Measurements from ENCODE around the gene PBXIP1.

PBXIP1 gene

DNA sequence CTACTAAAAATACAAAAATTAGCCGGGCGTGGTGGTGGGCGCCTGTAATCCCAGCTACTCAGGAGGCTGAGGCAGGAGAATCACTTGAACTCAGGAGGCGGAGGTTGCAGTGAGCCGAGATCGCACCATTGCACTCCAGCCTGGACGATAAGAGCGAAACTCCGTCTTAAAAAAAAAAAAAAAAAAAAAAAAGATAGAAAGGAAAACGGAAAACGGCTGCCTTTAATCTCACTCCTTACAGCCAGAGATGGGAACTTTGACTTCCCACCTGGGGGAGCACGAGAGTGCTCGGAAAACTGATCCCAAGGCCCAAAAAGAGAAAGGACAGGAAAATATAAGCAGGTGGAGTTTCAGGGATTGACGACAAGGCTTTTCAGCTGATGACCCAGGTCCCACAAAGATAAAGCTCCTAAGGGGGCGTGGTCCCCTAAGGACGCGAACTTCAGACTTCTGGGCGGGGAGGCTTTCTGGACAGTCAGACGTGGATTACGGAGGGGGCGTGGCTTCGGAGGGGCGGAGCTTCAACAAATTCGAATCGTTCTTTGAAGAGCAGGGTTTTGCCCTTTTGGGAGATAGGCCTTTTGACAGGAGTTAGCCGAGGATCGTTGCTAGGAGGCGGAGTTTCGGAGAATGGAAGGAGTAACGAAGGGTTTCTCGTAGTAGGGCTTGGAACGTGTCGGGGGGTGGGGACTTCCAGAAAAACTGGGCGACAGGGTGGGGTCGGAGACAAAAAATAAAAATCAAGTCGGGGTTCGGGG lies 17.6 kb upstream of the PBXIP1 start:
- peak; percentile 81 to 83 for DNase-seq (ENCODE audit: low read depth in 1 of 2, low spot score in 1 of 2)

DNA sequence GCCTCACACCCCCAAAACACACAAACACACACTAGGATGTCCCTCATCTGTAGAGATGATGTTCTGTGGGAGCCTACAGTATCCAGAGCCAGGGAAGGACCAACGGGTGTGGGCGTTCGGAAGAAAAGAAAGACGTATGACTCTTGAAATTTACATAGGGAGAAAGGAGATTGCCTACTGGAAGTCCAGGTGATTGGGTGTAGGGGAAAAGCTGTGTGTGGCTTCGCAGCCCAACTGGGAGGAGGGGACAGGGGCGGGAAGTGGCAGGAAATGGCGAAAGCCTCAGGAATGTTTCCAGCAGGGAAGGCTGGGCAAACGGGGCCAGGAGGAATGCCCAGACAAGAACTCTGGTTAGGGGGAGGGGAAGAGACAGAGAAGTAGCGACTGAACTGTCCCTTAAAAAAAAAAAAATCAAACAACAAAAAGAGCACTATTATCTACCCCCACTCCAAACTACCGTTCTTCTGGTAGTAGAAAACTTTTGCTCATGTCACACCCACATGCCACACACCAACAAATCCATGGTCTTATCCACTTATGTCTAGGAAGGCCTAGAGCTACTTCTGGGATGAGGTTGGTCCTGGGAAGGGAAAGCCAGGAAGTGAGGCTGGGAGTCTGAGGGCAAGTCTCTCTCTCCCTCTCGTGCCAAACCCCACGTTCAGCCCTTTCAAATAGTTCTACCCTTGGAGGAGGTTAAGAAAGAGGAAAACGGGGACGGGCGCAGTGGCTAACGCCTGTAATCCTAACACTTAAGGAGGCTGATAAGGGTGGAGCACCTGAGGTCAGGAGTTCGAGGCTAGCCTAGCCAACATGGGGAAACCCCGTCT lies 16.8 kb upstream of the PBXIP1 start:
- DNase-seq (ENCODE audit: low read depth in 1 of 2, low spot score in 1 of 2): no peak

DNA sequence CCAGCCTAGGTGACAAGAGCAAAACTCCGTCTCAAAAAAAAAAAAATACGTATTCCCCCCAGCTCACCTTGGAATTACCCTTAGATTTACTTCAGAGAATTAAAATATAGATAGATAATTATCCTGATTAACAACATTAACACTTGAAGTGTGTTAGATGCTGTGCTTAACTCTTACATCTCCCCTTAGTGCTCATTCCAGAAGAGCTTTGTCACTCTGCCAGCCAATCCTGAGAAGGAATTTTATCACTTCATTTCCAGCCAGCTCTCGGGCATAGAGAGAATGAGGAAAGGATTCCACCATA lies 16.3 kb upstream of the PBXIP1 start:
- no peak for DNase-seq (ENCODE audit: low read depth in 1 of 2, low spot score in 1 of 2)

DNA sequence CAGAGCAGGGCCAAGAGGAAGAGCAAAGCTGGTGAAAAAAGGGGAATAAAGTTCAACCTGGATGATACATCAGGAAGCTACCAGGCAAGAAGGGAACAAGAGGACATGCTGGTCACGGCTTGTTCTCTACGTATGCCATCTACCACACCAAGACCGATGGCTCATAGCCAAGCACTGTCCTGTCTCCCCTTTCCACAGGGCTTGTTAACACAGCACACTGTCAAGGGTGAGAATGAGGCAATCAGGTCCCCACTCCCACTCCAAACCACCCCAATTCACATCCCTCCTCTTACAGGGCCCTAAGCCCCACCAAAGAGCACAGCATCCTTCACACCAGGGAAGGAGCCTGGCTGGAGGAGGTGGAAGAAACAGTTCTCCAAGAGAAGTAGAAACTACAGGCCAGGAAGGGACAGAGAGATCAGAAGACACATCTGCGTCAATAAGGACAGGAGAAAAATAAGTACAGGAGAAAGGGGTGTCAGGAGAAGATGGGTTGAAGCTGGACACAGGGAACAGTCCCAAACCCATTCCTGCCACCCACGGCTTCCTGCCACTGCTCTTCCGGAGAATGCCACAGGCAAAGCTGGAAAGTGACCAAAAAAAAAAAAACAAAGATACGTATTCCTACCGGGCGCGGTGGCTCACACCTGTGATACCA lies 15.6 kb upstream of the PBXIP1 start:
- no peak for DNase-seq (ENCODE audit: low read depth in 1 of 2, low spot score in 1 of 2)

DNA sequence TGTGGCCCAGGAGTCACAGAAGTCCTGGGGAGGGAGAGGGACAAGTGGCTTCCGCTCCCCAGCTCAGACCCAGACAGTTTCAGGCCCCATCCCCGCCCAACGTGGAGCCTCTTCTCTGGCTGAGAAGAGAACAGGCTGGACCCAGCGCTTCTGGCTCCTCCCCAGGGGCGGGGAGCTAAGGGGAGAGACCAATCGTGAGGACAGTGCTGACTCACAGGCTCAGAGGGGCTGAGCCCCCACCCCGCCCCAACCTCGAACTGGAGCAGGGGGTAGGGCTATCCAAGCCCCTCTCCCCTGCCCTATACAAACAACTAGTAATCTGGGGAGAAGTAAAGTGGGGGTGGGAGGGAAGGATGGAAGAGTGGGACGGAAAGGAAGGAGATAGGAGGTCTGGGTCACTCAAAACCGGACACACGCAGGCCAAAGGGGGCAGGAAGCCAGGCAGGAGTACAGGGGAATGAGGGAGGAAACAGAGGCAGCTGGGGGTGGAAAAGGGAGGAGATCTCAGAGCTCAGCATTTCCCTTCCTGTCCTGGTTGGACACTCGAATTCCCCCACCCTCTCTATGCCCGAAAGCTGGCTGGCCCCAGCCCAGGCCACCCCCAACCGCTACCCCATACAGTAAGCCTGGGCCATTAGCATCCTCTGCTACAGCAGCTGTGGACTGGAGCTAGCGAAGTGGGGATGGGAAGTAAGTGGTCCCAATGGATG lies 14.9 kb upstream of the PBXIP1 start, which contains the start of gene SHC1:
SHC1 (minus strand) TSS at position 117 of the 710 bp plus-strand sequence. CDS start 221 bp downstream, outside the sequence.
- no peak for DNase-seq (ENCODE audit: low read depth in 1 of 2, low spot score in 1 of 2)

DNA sequence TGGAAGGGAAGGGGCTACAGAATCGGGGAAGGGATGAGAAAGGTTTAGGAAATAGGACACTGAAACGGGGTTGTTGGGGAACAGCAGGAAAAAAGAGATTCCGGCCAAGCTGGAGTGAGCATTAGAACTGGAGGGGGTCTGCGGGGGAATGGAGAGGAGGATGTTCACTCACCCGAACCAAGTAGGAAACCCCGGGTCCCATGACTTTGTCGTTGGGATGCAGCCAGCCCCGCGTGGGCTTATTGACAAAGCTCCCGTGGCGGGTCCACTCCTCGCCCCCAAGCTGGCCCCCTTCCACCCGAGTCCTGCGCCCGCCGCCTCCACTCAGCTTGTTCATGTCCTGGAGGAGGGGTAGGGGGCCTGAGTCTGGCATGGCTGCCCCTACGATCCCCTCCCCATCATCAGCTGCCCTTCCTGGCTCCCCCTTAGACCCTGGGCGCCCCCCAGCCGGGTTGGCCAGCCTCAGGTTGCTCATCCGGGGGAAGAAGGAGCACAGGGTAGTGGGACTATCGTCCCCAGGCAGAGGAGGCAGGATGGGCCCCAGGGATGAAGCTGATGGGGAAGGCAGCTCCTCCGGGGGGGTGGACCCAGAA lies 14.1 kb upstream of the PBXIP1 start:
- no peak for DNase-seq (ENCODE audit: low read depth in 1 of 2, low spot score in 1 of 2)

DNA sequence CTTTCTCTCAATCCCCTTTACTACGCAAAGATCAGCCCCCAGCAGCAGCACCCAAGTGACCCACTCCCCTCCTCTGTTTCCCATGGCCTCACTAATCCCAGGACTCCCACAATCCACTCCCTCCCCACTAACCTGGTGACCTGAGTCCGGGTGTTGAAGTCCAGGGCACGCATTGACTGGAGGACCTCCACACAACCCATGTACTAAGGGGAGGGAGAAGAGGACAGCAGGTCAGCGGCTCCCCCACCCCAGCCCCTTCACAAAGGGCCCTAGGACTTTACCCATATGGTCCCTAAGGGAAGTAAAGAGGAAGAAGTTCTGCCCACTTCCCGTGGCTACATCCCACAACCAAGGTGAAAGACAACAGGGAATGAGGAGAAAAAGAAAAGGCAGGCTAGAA lies 13.3 kb upstream of the PBXIP1 start:
- DNase-seq (ENCODE audit: low read depth in 1 of 2, low spot score in 1 of 2): no peak

DNA sequence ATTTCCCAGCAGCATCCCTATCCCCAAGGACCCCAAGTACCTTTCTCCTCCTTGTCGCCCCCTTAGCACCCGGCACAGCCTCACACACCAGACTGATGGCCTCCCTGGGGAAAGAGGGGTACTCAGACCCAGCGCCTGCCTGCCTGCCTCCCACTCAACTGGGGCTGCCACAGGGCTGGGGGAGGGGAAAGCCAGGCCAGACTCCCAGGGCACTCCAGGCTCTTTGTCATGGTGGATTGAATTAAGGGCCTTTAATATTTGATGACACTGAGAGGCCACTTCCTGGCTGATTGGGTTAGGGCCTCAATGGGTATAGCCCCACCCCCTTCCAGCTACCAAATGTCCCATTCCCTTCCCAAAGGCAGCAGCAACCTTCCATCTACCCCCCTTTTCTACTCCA lies 12.8 kb upstream of the PBXIP1 start:
- no peak for DNase-seq (ENCODE audit: low read depth in 1 of 2, low spot score in 1 of 2)

DNA sequence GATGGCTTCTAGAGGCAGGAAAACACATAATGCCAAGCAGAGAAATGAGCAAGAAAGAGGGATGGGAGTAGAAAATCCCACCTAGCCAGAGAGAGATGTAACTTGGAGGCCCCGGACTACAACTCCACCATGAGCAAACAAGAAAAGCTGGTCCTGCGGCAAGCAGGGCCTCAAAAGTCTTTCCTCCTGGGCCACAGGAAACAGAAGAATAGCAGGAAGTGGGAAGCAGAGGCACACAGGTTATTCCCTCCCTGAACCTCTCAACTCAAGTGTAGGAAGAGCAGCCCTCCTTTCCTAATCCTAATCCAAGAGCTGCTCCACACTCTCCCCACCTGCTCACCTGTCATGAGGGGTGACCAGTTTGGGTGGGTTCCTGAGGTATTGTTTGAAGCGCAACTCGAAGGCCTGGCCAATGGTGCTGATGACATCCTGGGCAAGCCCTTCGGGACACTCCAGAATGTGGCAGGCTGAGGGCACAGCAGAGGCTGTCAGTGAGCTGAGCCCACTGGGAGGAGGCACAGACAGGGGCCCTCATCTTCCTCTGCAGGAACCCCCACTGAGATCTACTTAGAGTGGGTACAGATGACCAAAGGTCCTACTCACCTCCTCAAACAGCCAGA lies 11.5 kb upstream of the PBXIP1 start:
- no peak for DNase-seq (ENCODE audit: low read depth in 1 of 2, low spot score in 1 of 2)

DNA sequence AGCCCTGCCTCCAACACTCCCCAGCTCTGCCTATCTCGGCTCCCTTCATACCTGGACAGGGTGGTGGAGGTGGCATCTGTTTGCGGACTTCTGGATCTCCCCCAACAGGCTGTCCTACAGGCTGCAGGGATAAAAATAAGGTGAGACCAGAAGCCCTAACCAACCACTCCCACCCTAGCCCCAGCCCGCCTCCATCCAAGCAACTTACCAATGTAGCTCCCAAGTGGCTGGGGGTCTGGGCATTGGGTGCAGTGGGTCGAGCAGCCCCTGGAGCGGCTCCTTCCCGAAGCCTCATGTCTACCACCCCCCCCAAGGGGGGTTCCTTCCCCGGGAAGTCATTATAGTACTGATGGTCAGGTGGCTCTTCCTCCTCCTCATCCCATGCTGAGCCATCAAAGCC lies 10.2 kb upstream of the PBXIP1 start:
- no peak for DNase-seq (ENCODE audit: low read depth in 1 of 2, low spot score in 1 of 2)

DNA sequence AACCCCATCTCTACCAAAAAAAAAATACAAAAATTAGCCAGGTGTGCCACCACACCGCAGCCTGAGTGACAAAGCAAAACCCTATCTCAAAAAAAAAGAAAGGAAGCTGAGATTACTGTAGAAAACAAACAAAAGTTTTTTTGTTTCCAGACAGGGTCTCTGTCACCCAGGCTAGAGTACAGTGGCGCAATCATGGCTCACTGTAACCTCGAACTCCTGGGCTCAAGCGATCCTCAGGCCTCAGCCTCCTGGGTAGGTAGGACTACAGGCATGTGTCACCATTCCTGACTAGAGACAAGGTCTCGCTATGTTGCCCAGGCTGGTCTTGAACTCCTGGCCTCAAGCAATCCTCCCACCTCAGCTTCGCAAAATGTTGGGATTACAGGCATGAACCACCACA lies 8.5 kb upstream of the PBXIP1 start:
- no peak for DNase-seq (ENCODE audit: low read depth in 1 of 2, low spot score in 1 of 2)

DNA sequence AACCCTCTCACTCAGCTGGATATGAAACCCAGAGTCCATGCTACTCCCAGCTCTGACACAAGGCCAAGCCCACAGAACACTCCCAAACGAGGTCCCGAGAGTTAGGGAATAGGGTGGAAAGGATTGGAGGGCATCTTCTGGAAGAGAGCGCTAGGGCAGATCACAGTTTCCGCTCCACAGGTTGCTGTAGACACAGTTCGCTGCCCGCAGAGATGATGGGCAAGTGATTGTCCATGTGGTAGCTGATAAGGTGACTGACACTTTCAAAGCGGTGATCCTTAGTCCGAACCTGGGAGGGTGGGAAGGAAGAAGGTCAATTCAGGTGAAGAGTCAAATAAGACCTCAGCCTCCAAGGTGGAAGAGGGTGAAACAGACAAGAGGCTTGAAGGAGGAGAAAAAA lies 7.7 kb upstream of the PBXIP1 start:
- no peak for DNase-seq (ENCODE audit: low read depth in 1 of 2, low spot score in 1 of 2)

DNA sequence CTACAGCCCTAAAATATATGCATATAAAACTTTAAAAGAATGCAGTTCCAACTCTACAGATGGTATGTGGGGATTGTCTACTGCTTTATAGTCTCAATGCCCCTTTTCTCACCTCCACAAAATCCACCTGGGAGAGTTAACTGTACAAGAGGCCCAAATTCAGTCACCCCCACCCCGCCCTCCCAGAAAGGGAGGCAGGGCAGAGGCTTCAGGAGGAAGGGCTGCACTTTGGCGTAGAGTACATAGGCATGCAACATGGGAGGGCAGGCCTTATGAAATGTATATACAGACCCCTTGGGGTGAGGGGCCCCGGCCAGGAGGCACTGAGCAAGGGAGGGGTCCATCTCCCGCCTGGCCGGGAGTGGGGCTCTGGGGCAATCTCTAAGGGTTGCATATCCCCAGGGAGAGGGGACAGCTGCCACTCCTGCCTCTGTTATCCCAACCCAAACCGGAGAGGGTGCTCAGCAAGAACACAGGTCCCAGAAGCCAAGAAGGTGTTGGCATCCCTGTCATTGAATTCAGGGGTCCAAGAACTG lies 7.0 kb upstream of the PBXIP1 start:
- no peak for DNase-seq (ENCODE audit: low read depth in 1 of 2, low spot score in 1 of 2)

DNA sequence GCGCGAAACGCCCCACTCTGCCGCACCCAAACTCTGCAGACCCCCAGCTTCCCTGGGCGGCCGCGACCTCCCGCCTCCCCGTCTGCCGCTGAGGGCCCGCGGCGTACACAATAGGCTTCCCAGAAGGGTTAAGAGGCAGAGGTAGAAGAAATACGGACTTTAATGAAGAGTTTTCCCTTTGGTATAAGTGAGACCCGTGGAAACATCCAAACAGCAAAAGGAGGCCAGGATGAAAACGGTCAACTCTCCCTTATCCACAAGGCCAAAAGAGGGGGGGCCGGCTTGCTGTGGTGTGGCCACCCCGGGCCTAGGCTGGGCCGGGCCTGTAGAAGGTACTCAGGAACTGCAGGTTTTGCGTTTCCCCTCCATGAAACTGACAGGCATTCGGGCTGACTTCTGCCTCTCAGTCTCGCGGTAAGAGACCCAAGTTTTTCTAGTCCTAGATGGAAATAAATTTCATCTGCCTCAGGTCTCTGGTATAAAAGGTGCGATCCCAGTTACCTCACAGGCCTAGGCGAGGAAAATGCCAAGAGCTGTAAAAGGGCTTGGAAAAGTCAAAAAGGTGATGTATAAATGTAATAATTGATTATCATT lies 6.4 kb upstream of the PBXIP1 start:
- no peak for DNase-seq (ENCODE audit: low read depth in 1 of 2, low spot score in 1 of 2)

DNA sequence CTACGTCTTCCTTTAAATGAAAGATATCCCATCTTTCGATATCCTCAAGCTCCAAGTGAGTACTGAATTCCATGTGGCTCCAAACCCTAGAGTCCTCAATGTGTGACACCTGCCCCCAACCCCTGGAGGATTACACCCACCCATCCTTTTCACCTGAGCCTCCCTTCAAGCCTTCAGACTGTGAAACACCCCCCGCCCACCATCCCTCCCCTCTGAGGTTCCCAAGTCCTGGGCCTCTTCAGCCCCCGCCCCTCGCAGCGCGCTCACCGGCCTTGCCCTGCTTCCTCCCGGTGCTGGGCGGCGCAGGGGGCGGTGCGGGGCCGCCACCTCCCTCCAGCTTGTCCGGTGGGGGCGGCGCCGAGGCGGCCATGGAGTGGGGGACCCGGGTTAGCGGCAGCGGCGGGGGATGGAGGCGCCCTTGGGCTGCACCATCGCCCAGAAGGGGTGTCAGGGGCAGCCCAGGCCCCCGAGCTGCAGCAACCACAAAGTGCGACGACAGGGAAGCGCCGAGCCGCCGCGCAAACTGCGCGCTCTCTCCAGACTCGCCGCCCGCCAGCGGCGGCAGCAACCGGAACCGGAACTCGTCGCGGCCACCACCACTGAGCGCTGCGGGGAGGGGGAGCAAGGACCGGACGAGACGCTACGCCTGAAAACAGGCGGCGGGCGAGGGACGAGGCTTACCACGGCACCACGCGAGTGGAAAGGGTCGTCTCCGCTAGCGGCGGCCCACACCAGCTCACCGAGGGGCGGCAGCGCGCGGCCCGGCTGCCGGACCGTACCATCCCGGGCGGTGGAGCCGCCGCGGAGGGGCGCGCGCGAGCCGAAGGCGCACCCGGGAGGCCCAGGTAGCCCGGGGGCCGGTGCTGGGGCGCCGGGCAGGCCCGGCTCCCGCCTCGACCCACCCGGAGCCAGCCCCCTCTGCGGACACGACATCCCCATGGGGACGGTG lies 5.6 kb upstream of the PBXIP1 start, which contains the start of gene PYGO2:
PYGO2 (minus strand) TSS at position 576 of the 949 bp plus-strand sequence; CDS start at position 370, 206 bp downstream.
- peak; percentile 63 to 74 for DNase-seq (ENCODE audit: low read depth in 1 of 2, low spot score in 1 of 2)

DNA sequence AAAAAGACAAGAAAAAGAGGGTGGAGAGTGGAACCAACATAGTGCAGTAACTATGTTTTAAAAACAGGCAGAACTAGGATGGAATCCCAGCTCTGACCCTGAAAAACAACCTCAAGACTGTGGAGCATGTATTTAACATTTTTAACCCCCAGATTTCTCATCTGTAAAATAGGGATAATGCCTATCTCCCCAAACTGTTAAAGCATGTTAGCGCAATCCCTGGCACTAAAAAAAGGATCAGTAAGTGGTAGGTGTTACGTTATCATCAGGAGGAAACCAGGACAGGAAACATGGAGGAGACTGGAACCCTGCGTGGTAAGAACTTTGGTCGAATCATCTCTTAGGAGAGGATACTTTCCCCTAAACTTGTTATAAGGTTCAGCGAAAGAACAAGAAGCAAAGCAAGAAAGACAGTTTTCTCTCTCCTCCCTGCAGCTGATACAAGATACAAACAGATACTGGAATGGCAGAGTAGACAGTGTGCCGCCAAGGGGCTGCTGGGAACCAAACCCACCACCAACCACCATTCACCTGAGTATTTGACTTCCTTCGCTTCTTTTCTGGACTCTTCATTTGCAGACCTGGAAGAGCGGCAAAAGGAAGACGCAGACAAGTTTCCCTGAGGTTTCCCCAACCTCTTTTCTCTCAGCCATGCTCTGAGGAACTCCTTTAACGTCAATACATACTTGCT lies 4.7 kb upstream of the PBXIP1 start:
- DNase-seq (ENCODE audit: low read depth in 1 of 2, low spot score in 1 of 2): no peak

DNA sequence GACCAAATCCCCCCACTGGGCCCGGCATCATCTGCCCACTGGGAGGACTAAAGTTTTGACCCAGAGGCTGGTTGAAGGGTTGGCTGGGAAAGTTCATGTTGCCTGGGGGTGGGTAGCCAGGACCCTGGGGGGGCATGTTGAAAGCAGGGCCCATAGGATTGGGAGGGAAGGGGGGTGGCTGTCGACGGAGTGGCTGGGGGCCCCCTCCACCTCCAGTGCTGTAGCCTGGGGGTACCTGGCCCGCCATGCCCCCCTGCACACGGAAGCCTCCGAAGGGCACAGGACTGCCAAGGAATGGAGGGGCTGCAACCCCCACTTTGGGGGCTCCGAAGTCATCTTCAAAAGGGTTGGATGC lies 3.5 kb upstream of the PBXIP1 start:
- no peak for DNase-seq (ENCODE audit: low read depth in 1 of 2, low spot score in 1 of 2)
